ENCODE data around the gene ACSS3.

DNA sequence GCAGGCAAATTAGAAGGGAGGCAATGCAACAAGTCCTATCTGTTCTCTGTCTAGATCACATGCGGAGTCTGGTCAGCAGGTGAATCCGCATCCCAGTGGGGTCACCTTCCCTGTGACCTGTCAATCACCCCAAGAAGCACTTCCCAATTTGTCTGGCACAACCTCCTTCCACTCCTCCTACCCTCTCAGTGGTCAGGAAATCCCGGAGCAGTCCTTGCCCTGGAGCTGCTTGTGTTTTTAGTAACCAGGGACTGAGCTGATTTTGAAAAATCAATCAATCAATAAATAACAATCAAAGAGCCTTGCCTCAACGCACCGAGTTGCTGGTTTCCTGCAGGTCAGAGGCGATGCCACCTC, 572 bp upstream of the ACSS3 start:
- TF ChIP-seq ZNF592 (IDR thresholded peaks at IDR 0.05) (no peak), RELA (IDR thresholded peaks at IDR 0.05; ENCODE audit: borderline replicate concordance, partially characterized antibody) (no peak), CTCF (IDR thresholded peaks at IDR 0.05 in 2 of 3, conservative IDR thresholded peaks at IDR 0.05 in 1 of 3; ENCODE audit: control insufficient read depth in 2 of 3, extremely low read depth in 1 of 3, insufficient read depth in 1 of 3, low read depth in 3 of 3, low read length in 3 of 3) (no peak), RAD51 (IDR thresholded peaks at IDR 0.05) (no peak), CREB1 (IDR thresholded peaks at IDR 0.05; ENCODE audit: low read depth) (no peak), SMC3 (IDR thresholded peaks at IDR 0.05; ENCODE audit: borderline replicate concordance, low read length) (no peak), POLR2A (IDR thresholded peaks at IDR 0.05; ENCODE audit: low read depth, low read length) (no peak), E4F1 (IDR thresholded peaks at IDR 0.05; ENCODE audit: borderline replicate concordance, partially characterized antibody) (no peak), EP300 (IDR thresholded peaks at IDR 0.05; ENCODE audit: borderline replicate concordance in 1 of 2, control insufficient read depth in 1 of 2, low read depth in 2 of 2, low read length in 2 of 2) (no peak), TCF3 (IDR thresholded peaks at IDR 0.05; ENCODE audit: borderline replicate concordance, insufficient read depth, low read depth, low read length) (no peak), MXI1 (IDR thresholded peaks at IDR 0.05; ENCODE audit: low read depth, low read length) (no peak), SPI1 (IDR thresholded peaks at IDR 0.05; ENCODE audit: borderline replicate concordance, insufficient read depth, low read depth, low read length) (no peak)
